IPS-15b (cell line): ENCODE data around the gene IRF8.
"Not testable (repeated sequence)": the region's sequence is repeated elsewhere in the genome, so short reads cannot be mapped to it uniquely, and the experiment has no call there.

Experiments used
- H3K27me3 ChIP-seq: one replicate; pipeline ENCODE4 v1.6.1; 2013; ENCODE audit warnings: low read length; ENCODE audit not compliant: control insufficient read depth, insufficient read depth
- H3K36me3 ChIP-seq: one replicate; pipeline ENCODE4 v1.6.1; 2013; ENCODE audit warnings: low read length; ENCODE audit not compliant: control insufficient read depth, insufficient read depth
- H3K4me1 ChIP-seq: one replicate; pipeline ENCODE4 v1.6.1; 2013; ENCODE audit warnings: mild to moderate bottlenecking, low read length; ENCODE audit not compliant: control insufficient read depth, insufficient read depth
- H3K4me3 ChIP-seq: one replicate; pipeline ENCODE4 v1.5.1; 2013; ENCODE audit warnings: low read depth, low read length
- H3K9ac ChIP-seq: one replicate; pipeline ENCODE4 v1.6.1; 2013; ENCODE audit warnings: low read depth, mild to moderate bottlenecking, low read length
- H3K9me3 ChIP-seq: one replicate; pipeline ENCODE4 v1.6.1; 2013; ENCODE audit warnings: mild to moderate bottlenecking, low read length; ENCODE audit not compliant: control insufficient read depth, insufficient read depth

Gene IRF8

GRCh38 chr16:85901773-85902365 lies 2.9 kb downstream of the IRF8 start:
- Histone ChIP-seq H3K9ac (no peak overlapping the region), H3K36me3 (no peaks in the 10 kb centered on the region), H3K4me3 (no peak overlapping the region), H3K4me1 (no peaks in the 10 kb centered on the region), H3K27me3 (peaks cover 37% of the 10 kb centered on the region), H3K9me3 (no peaks in the 10 kb centered on the region)

- Histone ChIP-seq H3K27me3 (peaks cover 30% of the 10 kb centered on the region), H3K36me3 (no peaks in the 10 kb centered on the region), H3K9me3 (no peaks in the 10 kb centered on the region), H3K9ac (no peak overlapping the region), H3K4me1 (no peaks in the 10 kb centered on the region), H3K4me3 (no peak overlapping the region)
Observed at GRCh38 chr16:85902366-85903155, 3.6 kb downstream of the IRF8 start.

GRCh38 chr16:85903559-85903958 lies 4.6 kb downstream of the IRF8 start:
- Histone ChIP-seq H3K27me3 (peaks cover 21% of the 10 kb centered on the region), H3K9me3 (no peaks in the 10 kb centered on the region), H3K9ac (no peak overlapping the region), H3K4me3 (no peak overlapping the region), H3K36me3 (no peaks in the 10 kb centered on the region), H3K4me1 (no peaks in the 10 kb centered on the region)

- Histone ChIP-seq H3K36me3 (no peaks in the 10 kb centered on the region), H3K9me3 (no peaks in the 10 kb centered on the region), H3K4me3 (no peak overlapping the region), H3K27me3 (peaks cover 7% of the 10 kb centered on the region), H3K9ac (no peak overlapping the region), H3K4me1 (no peaks in the 10 kb centered on the region)
Observed at GRCh38 chr16:85905110-85906095, 6.4 kb downstream of the IRF8 start.

- H3K9ac ChIP-seq, result no peak overlapping the region
- H3K4me3 ChIP-seq, result no peak overlapping the region
- no peaks in the 10 kb centered on the region for H3K9me3 ChIP-seq
- H3K36me3 ChIP-seq, result no peaks in the 10 kb centered on the region
- no peaks in the 10 kb centered on the region for H3K27me3 ChIP-seq
- no peaks in the 10 kb centered on the region for H3K4me1 ChIP-seq
Observed at GRCh38 chr16:85906349-85906748, 7.4 kb downstream of the IRF8 start.

- not testable (repeated sequence) for H3K9ac ChIP-seq, H3K36me3 ChIP-seq, H3K9me3 ChIP-seq, H3K4me3 ChIP-seq, H3K4me1 ChIP-seq, H3K27me3 ChIP-seq
Observed at GRCh38 chr16:85907231-85907630, 8.3 kb downstream of the IRF8 start.

- no peaks in the 10 kb centered on the region for H3K36me3 ChIP-seq
- no peaks in the 10 kb centered on the region for H3K9me3 ChIP-seq
- H3K4me1 ChIP-seq, result no peaks in the 10 kb centered on the region
- H3K27me3 ChIP-seq, result no peaks in the 10 kb centered on the region
- H3K4me3 ChIP-seq, result no peak overlapping the region
- H3K9ac ChIP-seq, result no peak overlapping the region
Observed at GRCh38 chr16:85908444-85908843, 9.5 kb downstream of the IRF8 start.

GRCh38 chr16:85908889-85909589 lies 10.1 kb downstream of the IRF8 start:
- H3K9me3 ChIP-seq, result no peaks in the 10 kb centered on the region
- H3K27me3 ChIP-seq, result no peaks in the 10 kb centered on the region
- H3K9ac ChIP-seq, result no peak overlapping the region
- no peaks in the 10 kb centered on the region for H3K36me3 ChIP-seq
- no peak overlapping the region for H3K4me3 ChIP-seq
- no peaks in the 10 kb centered on the region for H3K4me1 ChIP-seq

GRCh38 chr16:85909932-85910853 lies 11.2 kb downstream of the IRF8 start:
- Histone ChIP-seq H3K4me1 (no peaks in the 10 kb centered on the region), H3K9ac (no peak overlapping the region), H3K4me3 (no peak overlapping the region), H3K27me3 (no peaks in the 10 kb centered on the region), H3K36me3 (no peaks in the 10 kb centered on the region), H3K9me3 (no peaks in the 10 kb centered on the region)

- Histone ChIP-seq H3K4me3 (no peak overlapping the region), H3K27me3 (no peaks in the 10 kb centered on the region), H3K4me1 (no peaks in the 10 kb centered on the region), H3K36me3 (no peaks in the 10 kb centered on the region), H3K9me3 (no peaks in the 10 kb centered on the region), H3K9ac (no peak overlapping the region)
Observed at GRCh38 chr16:85910854-85911247, 11.9 kb downstream of the IRF8 start.
